ENCODE results near the gene TP63. TPM values are rescaled to one million over a fixed set of nuclear protein-coding genes. Genes with fewer than 3 reads are reported as not detected.

TP63 gene
- total RNA-seq, 1 donor from 2014 or later = not detected

- Histone ChIP-seq H3K9me3 (no peaks in the 10 kb centered on the region), H3K27ac (no peak overlapping the region), H3K27me3 (no peaks in the 10 kb centered on the region), H3K4me1 (no peaks in the 10 kb centered on the region), H3K36me3 (no peaks in the 10 kb centered on the region), H3K4me3 (no peak overlapping the region)
- intact Hi-C loops (cut with DNase I) = no loop called here
- DNase-seq (ENCODE audit: low spot score in 2 of 2) = no peak
- no peak for TF ChIP-seq CTCF (IDR thresholded peaks at IDR 0.05)
Measured at GRCh38 chr3:189674249-189674913, 43.2 kb downstream of the TP63 start.

GRCh38 chr3:189677667-189678066 lies 46.5 kb downstream of the TP63 start:
- intact Hi-C loops (cut with DNase I) = no loop called here
- TF ChIP-seq CTCF (IDR thresholded peaks at IDR 0.05) = no peak
- Histone ChIP-seq H3K36me3 (no peaks in the 10 kb centered on the region), H3K27me3 (no peaks in the 10 kb centered on the region), H3K27ac (no peak overlapping the region), H3K4me1 (no peaks in the 10 kb centered on the region), H3K9me3 (no peaks in the 10 kb centered on the region), H3K4me3 (no peak overlapping the region)
- no peak for DNase-seq (ENCODE audit: low spot score in 2 of 2)

- no peak overlapping the region for H3K27ac ChIP-seq
- H3K27me3 ChIP-seq = no peaks in the 10 kb centered on the region
- H3K36me3 ChIP-seq = no peaks in the 10 kb centered on the region
- no peaks in the 10 kb centered on the region for H3K9me3 ChIP-seq
- no peak overlapping the region for H3K4me3 ChIP-seq
- no peaks in the 10 kb centered on the region for H3K4me1 ChIP-seq
- DNase-seq (ENCODE audit: low spot score in 2 of 2) = no peak
- intact Hi-C loops (cut with DNase I) = no loop called here
- TF ChIP-seq CTCF (IDR thresholded peaks at IDR 0.05) = no peak
Measured at GRCh38 chr3:189680723-189681122, 49.5 kb downstream of the TP63 start.

GRCh38 chr3:189683546-189684255 lies 52.5 kb downstream of the TP63 start:
- no peaks in the 10 kb centered on the region for H3K27me3 ChIP-seq
- no peak for DNase-seq (ENCODE audit: low spot score in 2 of 2)
- no peak for TF ChIP-seq CTCF (IDR thresholded peaks at IDR 0.05)
- no peaks in the 10 kb centered on the region for H3K36me3 ChIP-seq
- no peak overlapping the region for H3K27ac ChIP-seq
- no peaks in the 10 kb centered on the region for H3K9me3 ChIP-seq
- H3K4me1 ChIP-seq = no peaks in the 10 kb centered on the region
- intact Hi-C loops (cut with DNase I) = no loop called here
- H3K4me3 ChIP-seq = no peak overlapping the region

GRCh38 chr3:189684317-189684716 lies 53.1 kb downstream of the TP63 start:
- no peaks in the 10 kb centered on the region for H3K4me1 ChIP-seq
- no peak for TF ChIP-seq CTCF (IDR thresholded peaks at IDR 0.05)
- H3K9me3 ChIP-seq = no peaks in the 10 kb centered on the region
- H3K4me3 ChIP-seq = no peak overlapping the region
- intact Hi-C loops (cut with DNase I) = no loop called here
- no peak for DNase-seq (ENCODE audit: low spot score in 2 of 2)
- no peak overlapping the region for H3K27ac ChIP-seq
- H3K27me3 ChIP-seq = no peaks in the 10 kb centered on the region
- H3K36me3 ChIP-seq = no peaks in the 10 kb centered on the region

All from ascending aorta (tissue), 2 donors.